SK-N-SH (cell line): ENCODE results near the gene CARS2. TPM values are rescaled to one million over a fixed set of nuclear protein-coding genes. Genes with fewer than 3 reads are reported as not detected.

ENCODE experiments used
- CTCF ChIA-PET: fragments of 300-600, 350-600 bp; formaldehyde crosslinking; extraction: SDS; loops from one replicate; lab custom pipeline; 2021; lab: Yijun Ruan, JAX
- POLR2A ChIA-PET: fragments of 350-600 bp; sonication (Branson Sonifier 250); formaldehyde crosslinking; extraction: SDS; loops from one replicate; lab custom pipeline; 2020; ENCODE audit warnings: antibody characterized with exemption, inconsistent platforms; lab: Yijun Ruan, JAX
- DNase-seq: peaks from one replicate; pipeline ENCODE4 v3.0.0; 2012
- H2AFZ ChIP-seq: fragments of 200-600 bp; sonication (generic); 2 replicates; pipeline ENCODE4 v1.8.1; 2016; ENCODE audit warnings: antibody characterized with exemption, mild to moderate bottlenecking, low read depth
- H3F3A ChIP-seq: fragments of 200-600 bp; sonication (generic); replicated peaks from 2 replicates; pipeline ENCODE3; 2016; ENCODE audit warnings: antibody characterized with exemption, mild to moderate bottlenecking; ENCODE audit not compliant: insufficient read depth
- H3K27ac ChIP-seq, 2 experiments: fragments of 200-500 bp in 1 of 2; fragments of 200-600 bp in 1 of 2; sonication (Bioruptor generic) in 1 of 2; sonication (generic), shearing (Covaris generic) in 1 of 2; 2 replicates each; pipeline versions ENCODE4 v1.5.1 to v1.6.1; 2014 to 2016; ENCODE audit warnings: low read depth in 2 of 2, inconsistent platforms in 1 of 2, low read length in 1 of 2, mild to moderate bottlenecking in 1 of 2, mixed read lengths in 1 of 2
- H3K27me3 ChIP-seq: fragments of 200-600 bp; sonication (generic), shearing (Covaris generic); 2 replicates; pipeline ENCODE4 v1.6.1; 2016; ENCODE audit warnings: mixed run types; ENCODE audit not compliant: insufficient read depth
- H3K36me3 ChIP-seq, 2 experiments: fragments of 200-500 bp in 1 of 2; fragments of 200-600 bp in 1 of 2; sonication (Bioruptor generic) in 1 of 2; sonication (generic) in 1 of 2; replicated peaks in 1 of 2; 2 replicates each; pipeline versions ENCODE3 to v1.5.1; 2014 to 2016; ENCODE audit warnings: low read length in 1 of 2, mild to moderate bottlenecking in 1 of 2; ENCODE audit not compliant: insufficient read depth in 2 of 2, control insufficient read depth in 1 of 2
- H3K4me1 ChIP-seq, 2 experiments: fragments of 200-500 bp in 1 of 2; fragments of 200-600 bp in 1 of 2; sonication (Bioruptor generic) in 1 of 2; sonication (generic), shearing (Covaris generic) in 1 of 2; 2 replicates each; pipeline versions ENCODE4 v1.5.1 to v1.6.1; 2014 to 2016; ENCODE audit warnings: low read depth in 1 of 2, low read length in 1 of 2, mixed run types in 1 of 2; ENCODE audit not compliant: insufficient read depth in 2 of 2, control insufficient read depth in 1 of 2
- H3K4me2 ChIP-seq: fragments of 200-600 bp; sonication (generic), shearing (Covaris generic); 2 replicates; pipeline ENCODE4 v1.6.1; 2017; ENCODE audit warnings: mixed run types
- H3K4me3 ChIP-seq, 2 experiments: fragments of 200-500 bp in 1 of 2; fragments of 200-600 bp in 1 of 2; sonication (Bioruptor generic) in 1 of 2; sonication (generic), shearing (Covaris generic) in 1 of 2; 2 replicates each; pipeline versions ENCODE4 v1.5.1 to v1.8.1; 2014 to 2016; ENCODE audit warnings: low read depth in 2 of 2, inconsistent platforms in 1 of 2, low read length in 1 of 2, mild to moderate bottlenecking in 1 of 2, mixed read lengths in 1 of 2, moderate library complexity in 1 of 2
- H3K79me2 ChIP-seq: fragments of 200-600 bp; sonication (generic); 2 replicates; pipeline ENCODE4 v1.8.1; 2017; ENCODE audit warnings: mild to moderate bottlenecking; ENCODE audit not compliant: insufficient read depth
- H3K9ac ChIP-seq: fragments of 200-600 bp; sonication (generic); 2 replicates; pipeline ENCODE4 v1.6.1; 2017; ENCODE audit warnings: mixed run types
- H3K9me2 ChIP-seq: fragments of 200-600 bp; sonication (generic); 2 replicates; pipeline ENCODE4 v1.6.1; 2017; ENCODE audit warnings: mixed run types
- H3K9me3 ChIP-seq: fragments of 200-600 bp; sonication (generic); 2 replicates; pipeline ENCODE4 v1.6.1; 2017; ENCODE audit warnings: mixed run types, mild to moderate bottlenecking, moderate library complexity
- H4K20me1 ChIP-seq: fragments of 200-600 bp; sonication (generic); 2 replicates; pipeline ENCODE4 v1.6.1; 2017; ENCODE audit warnings: mild to moderate bottlenecking, mixed run types; ENCODE audit not compliant: insufficient read depth
- ELF1 ChIP-seq: IDR thresholded peaks from 2 replicates; pipeline ENCODE4 v1.4.0; 2012
- EP300 ChIP-seq, 2 experiments: IDR thresholded peaks; 2 replicates each; pipeline versions ENCODE4 v1.4.0 to v1.6.1; 2012; ENCODE audit warnings: borderline replicate concordance in 1 of 2, low read depth in 1 of 2, low read length in 1 of 2
- FOXJ3 ChIP-seq: sonication (generic); formaldehyde crosslinking; IDR thresholded peaks from 2 replicates; pipeline ENCODE4 v1.5.1; 2020; ENCODE audit warnings: mild to moderate bottlenecking, missing genetic modification reagents
- MXI1 ChIP-seq: IDR thresholded peaks from 2 replicates; pipeline ENCODE4 v1.6.1; 2012; ENCODE audit warnings: mild to moderate bottlenecking, low read depth, low read length, improper control_type of control experiment
- POLR2AphosphoS5 ChIP-seq: IDR thresholded peaks from 2 replicates; pipeline ENCODE4 v1.6.1; 2012; ENCODE audit warnings: low read depth, low read length
- RAD21 ChIP-seq: IDR thresholded peaks from 2 replicates; pipeline ENCODE4 v1.6.1; 2012; ENCODE audit warnings: mild to moderate bottlenecking, low read length
- RCOR1 ChIP-seq: fragments of 150-350 bp; IDR thresholded peaks from 2 replicates; pipeline ENCODE4 v1.6.1; 2017; ENCODE audit warnings: antibody characterized with exemption, low read length
- RXRA ChIP-seq: IDR thresholded peaks from 2 replicates; pipeline ENCODE4 v1.4.0; 2012; ENCODE audit warnings: low read depth, mild to moderate bottlenecking, borderline replicate concordance
- SIN3A ChIP-seq: IDR thresholded peaks from 2 replicates; pipeline ENCODE4 v1.6.1; 2012; ENCODE audit warnings: low read depth, mild to moderate bottlenecking, low read length, moderate library complexity, borderline replicate concordance
- SMC3 ChIP-seq: IDR thresholded peaks from 2 replicates; pipeline ENCODE4 v1.6.1; 2012; ENCODE audit warnings: low read depth, low read length, improper control_type of control experiment
- TAF1 ChIP-seq: IDR thresholded peaks from 2 replicates; pipeline ENCODE4 v1.6.1; 2012; ENCODE audit warnings: low read depth, mild to moderate bottlenecking, low read length, moderate library complexity, borderline replicate concordance
- TCF12 ChIP-seq: IDR thresholded peaks from 2 replicates; pipeline ENCODE4 v1.4.0; 2012
- TEAD4 ChIP-seq: IDR thresholded peaks from 2 replicates; pipeline ENCODE4 v1.4.0; 2012; ENCODE audit warnings: mild to moderate bottlenecking, borderline replicate concordance; ENCODE audit not compliant: insufficient read depth
- WGBS: methylation state at CpG from one replicate; pipeline ENCODE4 v1.1.6; 2017; ENCODE audit warnings: low lambda C conversion rate; 5-methylcytosine and 5-hydroxymethylcytosine counted together
- polyA plus RNA-seq, 3 experiments: library from polyadenylated mRNA; depleted of rRNA; stranded (reverse); fragments of >200 nt; gene quantifications; 2 replicates each; pipeline ENCODE4 v1.2.3, GENCODE V29; 2012
- TF ChIP-seq, protein P1 (sequence below): fragments of 200-600 bp; sonication (generic); IDR thresholded peaks from 2 replicates; pipeline ENCODE4 v1.6.1; 2017; ENCODE audit warnings: antibody characterized with exemption, mild to moderate bottlenecking, moderate library complexity
- TF ChIP-seq, protein P2 (sequence below): IDR thresholded peaks from 2 replicates; pipeline ENCODE4 v1.4.0; 2012; ENCODE audit warnings: low read depth, borderline replicate concordance
- TF ChIP-seq, protein P3 (sequence below): IDR thresholded peaks from 2 replicates; pipeline ENCODE4 v1.6.1; 2012; ENCODE audit warnings: mild to moderate bottlenecking, low read depth, low read length, moderate library complexity
- TF ChIP-seq, protein P4 (sequence below): fragments of 150-350 bp; IDR thresholded peaks from 2 replicates; pipeline ENCODE4 v1.6.1; 2017; ENCODE audit warnings: antibody characterized with exemption, low read length, low read depth, borderline replicate concordance
- TF ChIP-seq, protein P5 (sequence below): IDR thresholded peaks from 2 replicates; pipeline ENCODE4; 2012

The CARS2 gene
- polyA plus RNA-seq, 1 of the 3 experiments (the other 2 are of a cell fraction): 78.6 TPM

DNA sequence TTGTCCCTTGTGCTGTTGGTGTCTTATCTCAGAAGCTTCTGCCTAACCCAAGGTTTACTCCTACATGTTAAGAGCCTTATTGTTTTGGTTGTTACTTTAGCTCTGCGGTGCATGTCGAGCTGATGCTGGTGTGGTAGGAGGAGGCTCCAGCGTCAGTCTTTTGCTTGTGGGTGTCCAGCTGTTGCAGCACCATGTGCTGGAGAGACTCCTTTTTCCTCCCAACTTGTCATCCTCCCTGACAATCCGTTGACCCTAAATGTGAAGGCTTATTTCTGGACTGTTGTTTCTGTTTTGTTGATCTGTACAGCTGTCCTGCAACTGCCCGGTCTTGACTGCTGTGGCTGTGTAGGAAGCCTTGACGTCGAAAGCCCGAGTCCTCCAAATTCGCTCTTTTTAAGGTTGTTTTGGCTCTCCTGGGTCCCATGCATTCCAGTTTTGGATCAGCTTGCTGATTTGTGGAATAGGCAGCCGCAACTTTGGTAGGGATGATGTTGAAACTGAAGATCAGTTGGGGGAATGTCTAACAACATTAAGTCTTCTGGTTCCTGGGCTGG lies 75.3 kb downstream of the CARS2 start (continued):
- no peak for TF ChIP-seq SIN3A
- no peak for TF ChIP-seq ELF1
- TF ChIP-seq FOXJ3 (CRISPR knock-in tag): no peak

DNA sequence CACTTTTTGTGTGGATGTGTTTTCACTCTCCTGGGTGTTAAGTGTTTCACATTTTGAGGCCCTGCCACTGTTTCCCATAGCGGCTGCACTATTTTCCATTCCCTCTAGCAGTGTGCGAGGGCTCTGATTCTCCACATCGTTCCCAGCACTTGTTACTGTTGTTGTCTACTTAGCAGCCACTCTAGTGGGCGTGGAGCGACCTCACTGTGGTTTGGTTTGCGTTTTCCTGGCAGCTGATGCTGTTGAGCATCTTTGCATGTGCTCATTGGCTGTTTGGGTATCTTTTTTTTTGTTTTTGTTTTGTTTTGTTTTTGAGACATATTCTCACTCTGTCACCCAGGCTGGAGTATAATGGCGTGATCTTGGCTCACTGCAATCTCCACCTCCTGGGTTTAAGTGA lies 76.2 kb downstream of the CARS2 start:
- no peak overlapping the region for H3K9ac ChIP-seq
- H3K4me2 ChIP-seq: no peak overlapping the region
- 97% methylated on average over 7 of the region's 7 CpGs for WGBS
- H3K4me1 ChIP-seq: peaks cover 17 to 26% of the 10 kb centered on the region in 2 experiments
- no peak for DNase-seq
- TF ChIP-seq TCF12: no peak
- TF ChIP-seq TEAD4: no peak
- TF ChIP-seq, protein P1, sequence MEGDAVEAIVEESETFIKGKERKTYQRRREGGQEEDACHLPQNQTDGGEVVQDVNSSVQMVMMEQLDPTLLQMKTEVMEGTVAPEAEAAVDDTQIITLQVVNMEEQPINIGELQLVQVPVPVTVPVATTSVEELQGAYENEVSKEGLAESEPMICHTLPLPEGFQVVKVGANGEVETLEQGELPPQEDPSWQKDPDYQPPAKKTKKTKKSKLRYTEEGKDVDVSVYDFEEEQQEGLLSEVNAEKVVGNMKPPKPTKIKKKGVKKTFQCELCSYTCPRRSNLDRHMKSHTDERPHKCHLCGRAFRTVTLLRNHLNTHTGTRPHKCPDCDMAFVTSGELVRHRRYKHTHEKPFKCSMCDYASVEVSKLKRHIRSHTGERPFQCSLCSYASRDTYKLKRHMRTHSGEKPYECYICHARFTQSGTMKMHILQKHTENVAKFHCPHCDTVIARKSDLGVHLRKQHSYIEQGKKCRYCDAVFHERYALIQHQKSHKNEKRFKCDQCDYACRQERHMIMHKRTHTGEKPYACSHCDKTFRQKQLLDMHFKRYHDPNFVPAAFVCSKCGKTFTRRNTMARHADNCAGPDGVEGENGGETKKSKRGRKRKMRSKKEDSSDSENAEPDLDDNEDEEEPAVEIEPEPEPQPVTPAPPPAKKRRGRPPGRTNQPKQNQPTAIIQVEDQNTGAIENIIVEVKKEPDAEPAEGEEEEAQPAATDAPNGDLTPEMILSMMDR: no peak
- no peak for TF ChIP-seq MXI1
- TF ChIP-seq ELF1: no peak
- TF ChIP-seq, protein P2, sequence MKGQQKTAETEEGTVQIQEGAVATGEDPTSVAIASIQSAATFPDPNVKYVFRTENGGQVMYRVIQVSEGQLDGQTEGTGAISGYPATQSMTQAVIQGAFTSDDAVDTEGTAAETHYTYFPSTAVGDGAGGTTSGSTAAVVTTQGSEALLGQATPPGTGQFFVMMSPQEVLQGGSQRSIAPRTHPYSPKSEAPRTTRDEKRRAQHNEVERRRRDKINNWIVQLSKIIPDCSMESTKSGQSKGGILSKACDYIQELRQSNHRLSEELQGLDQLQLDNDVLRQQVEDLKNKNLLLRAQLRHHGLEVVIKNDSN: no peak
- TF ChIP-seq TAF1: no peak
- TF ChIP-seq, protein P3, sequence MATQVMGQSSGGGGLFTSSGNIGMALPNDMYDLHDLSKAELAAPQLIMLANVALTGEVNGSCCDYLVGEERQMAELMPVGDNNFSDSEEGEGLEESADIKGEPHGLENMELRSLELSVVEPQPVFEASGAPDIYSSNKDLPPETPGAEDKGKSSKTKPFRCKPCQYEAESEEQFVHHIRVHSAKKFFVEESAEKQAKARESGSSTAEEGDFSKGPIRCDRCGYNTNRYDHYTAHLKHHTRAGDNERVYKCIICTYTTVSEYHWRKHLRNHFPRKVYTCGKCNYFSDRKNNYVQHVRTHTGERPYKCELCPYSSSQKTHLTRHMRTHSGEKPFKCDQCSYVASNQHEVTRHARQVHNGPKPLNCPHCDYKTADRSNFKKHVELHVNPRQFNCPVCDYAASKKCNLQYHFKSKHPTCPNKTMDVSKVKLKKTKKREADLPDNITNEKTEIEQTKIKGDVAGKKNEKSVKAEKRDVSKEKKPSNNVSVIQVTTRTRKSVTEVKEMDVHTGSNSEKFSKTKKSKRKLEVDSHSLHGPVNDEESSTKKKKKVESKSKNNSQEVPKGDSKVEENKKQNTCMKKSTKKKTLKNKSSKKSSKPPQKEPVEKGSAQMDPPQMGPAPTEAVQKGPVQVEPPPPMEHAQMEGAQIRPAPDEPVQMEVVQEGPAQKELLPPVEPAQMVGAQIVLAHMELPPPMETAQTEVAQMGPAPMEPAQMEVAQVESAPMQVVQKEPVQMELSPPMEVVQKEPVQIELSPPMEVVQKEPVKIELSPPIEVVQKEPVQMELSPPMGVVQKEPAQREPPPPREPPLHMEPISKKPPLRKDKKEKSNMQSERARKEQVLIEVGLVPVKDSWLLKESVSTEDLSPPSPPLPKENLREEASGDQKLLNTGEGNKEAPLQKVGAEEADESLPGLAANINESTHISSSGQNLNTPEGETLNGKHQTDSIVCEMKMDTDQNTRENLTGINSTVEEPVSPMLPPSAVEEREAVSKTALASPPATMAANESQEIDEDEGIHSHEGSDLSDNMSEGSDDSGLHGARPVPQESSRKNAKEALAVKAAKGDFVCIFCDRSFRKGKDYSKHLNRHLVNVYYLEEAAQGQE: no peak
- TF ChIP-seq, protein P4, sequence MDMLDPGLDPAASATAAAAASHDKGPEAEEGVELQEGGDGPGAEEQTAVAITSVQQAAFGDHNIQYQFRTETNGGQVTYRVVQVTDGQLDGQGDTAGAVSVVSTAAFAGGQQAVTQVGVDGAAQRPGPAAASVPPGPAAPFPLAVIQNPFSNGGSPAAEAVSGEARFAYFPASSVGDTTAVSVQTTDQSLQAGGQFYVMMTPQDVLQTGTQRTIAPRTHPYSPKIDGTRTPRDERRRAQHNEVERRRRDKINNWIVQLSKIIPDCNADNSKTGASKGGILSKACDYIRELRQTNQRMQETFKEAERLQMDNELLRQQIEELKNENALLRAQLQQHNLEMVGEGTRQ: no peak
- TF ChIP-seq, protein P5, sequence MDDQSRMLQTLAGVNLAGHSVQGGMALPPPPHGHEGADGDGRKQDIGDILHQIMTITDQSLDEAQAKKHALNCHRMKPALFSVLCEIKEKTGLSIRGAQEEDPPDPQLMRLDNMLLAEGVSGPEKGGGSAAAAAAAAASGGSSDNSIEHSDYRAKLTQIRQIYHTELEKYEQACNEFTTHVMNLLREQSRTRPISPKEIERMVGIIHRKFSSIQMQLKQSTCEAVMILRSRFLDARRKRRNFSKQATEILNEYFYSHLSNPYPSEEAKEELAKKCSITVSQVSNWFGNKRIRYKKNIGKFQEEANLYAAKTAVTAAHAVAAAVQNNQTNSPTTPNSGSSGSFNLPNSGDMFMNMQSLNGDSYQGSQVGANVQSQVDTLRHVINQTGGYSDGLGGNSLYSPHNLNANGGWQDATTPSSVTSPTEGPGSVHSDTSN: no peak
- TF ChIP-seq RAD21: no peak
- TF ChIP-seq EP300 (IDR thresholded peaks at IDR 0.05; ENCODE audit: borderline replicate concordance in 1 of 2, low read depth in 1 of 2, low read length in 1 of 2): no peak
- TF ChIP-seq RXRA: no peak
- TF ChIP-seq RCOR1: no peak
- TF ChIP-seq POLR2AphosphoS5: no peak
- no peak for TF ChIP-seq SMC3
- H3K9me2 ChIP-seq: no peaks in the 10 kb centered on the region
- peaks cover 79% of the 10 kb centered on the region for H3K79me2 ChIP-seq
- ChIA-PET CTCF (interaction anchor here (1.4 kb wide), 1 partner anchor 85 kb away, joined by 4 read pairs; no protein-coding TSS in a partner anchor), POLR2A (interaction anchor here (0.8 kb wide), 1 partner anchor 11 kb away, joined by 3 read pairs; no protein-coding TSS in a partner anchor)
- H3K27me3 ChIP-seq: no peaks in the 10 kb centered on the region
- no peaks in the 10 kb centered on the region for H3K9me3 ChIP-seq
- H3K27ac ChIP-seq: no peak overlapping the region
- no peak overlapping the region for H3K4me3 ChIP-seq
- peaks cover 6 to 35% of the 10 kb centered on the region in 2 experiments for H3K36me3 ChIP-seq
- no peak overlapping the region for H2AFZ ChIP-seq
- H4K20me1 ChIP-seq: peaks cover 26% of the 10 kb centered on the region; the same call in 1 of the 2 replicates
- peaks cover 7% of the 10 kb centered on the region for H3F3A ChIP-seq
